ENCODE data around the gene CAMSAP2. TPM values are rescaled to one million over a fixed set of nuclear protein-coding genes. Genes with fewer than 3 reads are reported as not detected.

CAMSAP2 gene
- polyA plus RNA-seq, 2 of the 4 experiments (the other 2 are of a cell fraction), result 17.3 to 28.5 TPM

- no peak within 1 kb of the TSS for H3K4me3 ChIP-seq
These were observed 133.9 kb downstream of the CAMSAP2 start, which contains the start of gene GPR25 for GRCh38 chr1:200872446-200873115. Gene GPR25 (plus strand): TSS chr1:200872981. CDS start chr1:200873038, 57 bp downstream.

GRCh38 chr1:200873116-200873670, 134.5 kb downstream of the CAMSAP2 start:
- Histone ChIP-seq H3K27ac (no peak overlapping the region), H3K4me2 (no peak overlapping the region), H3K4me3 (no peak overlapping the region), H3K4me1 (peaks cover 4% of the 10 kb centered on the region; the same call in 2 of the 3 replicates), H3K9me3 (no peaks in the 10 kb centered on the region)
- DNase-seq (ENCODE audit: low read depth in 1 of 2, low spot score in 1 of 2) (no peak), FAIRE-seq (no peak), ATAC-seq (no peak)
- ChIA-PET POLR2A (no interaction called here), CTCF (interaction anchor here (1.3 kb wide), 1 partner anchor 12 kb away, joined by 4 read pairs; no protein-coding TSS in a partner anchor)
- 100% methylated on average over 12 of the region's 61 CpGs for WGBS (ENCODE audit: missing lambda C conversion rate)
- TF ChIP-seq CHD2 (IDR thresholded peaks at IDR 0.05; ENCODE audit: low read length, partially characterized antibody) (no peak), RARB (CRISPR knock-in tag; IDR thresholded peaks at IDR 0.05) (no peak), TFCP2L1 (CRISPR knock-in tag; IDR thresholded peaks at IDR 0.05) (no peak), PHF8 (IDR thresholded peaks at IDR 0.05; ENCODE audit: borderline replicate concordance, low read depth) (no peak), BHLHE40 (IDR thresholded peaks at IDR 0.05; ENCODE audit: low read depth, low read length) (no peak), HOXB5 (CRISPR knock-in tag; IDR thresholded peaks at IDR 0.05) (no peak), CEBPB (IDR thresholded peaks at IDR 0.05) (no peak), RCOR1 (IDR thresholded peaks at IDR 0.05; ENCODE audit: low read depth, low read length) (no peak), MAFK (IDR thresholded peaks at IDR 0.05; ENCODE audit: partially characterized antibody) (no peak), ZFP36 (IDR thresholded peaks at IDR 0.05; ENCODE audit: borderline replicate concordance, partially characterized antibody) (no peak), FOXS1 (CRISPR knock-in tag; IDR thresholded peaks at IDR 0.05) (no peak), RFX5 (IDR thresholded peaks at IDR 0.05) (no peak), FOSB (CRISPR knock-in tag; IDR thresholded peaks at IDR 0.05) (no peak), KDM1A (IDR thresholded peaks at IDR 0.05; ENCODE audit: low read depth) (no peak), HEYL (CRISPR knock-in tag; IDR thresholded peaks at IDR 0.05) (no peak), PBX3 (IDR thresholded peaks at IDR 0.05) (no peak), REST (IDR thresholded peaks at IDR 0.05) (no peak), RAD21 (conservative IDR thresholded peaks at IDR 0.05 in 1 of 2, IDR thresholded peaks at IDR 0.05 in 1 of 2) (no peak)
- TF ChIP-seq, protein P1, sequence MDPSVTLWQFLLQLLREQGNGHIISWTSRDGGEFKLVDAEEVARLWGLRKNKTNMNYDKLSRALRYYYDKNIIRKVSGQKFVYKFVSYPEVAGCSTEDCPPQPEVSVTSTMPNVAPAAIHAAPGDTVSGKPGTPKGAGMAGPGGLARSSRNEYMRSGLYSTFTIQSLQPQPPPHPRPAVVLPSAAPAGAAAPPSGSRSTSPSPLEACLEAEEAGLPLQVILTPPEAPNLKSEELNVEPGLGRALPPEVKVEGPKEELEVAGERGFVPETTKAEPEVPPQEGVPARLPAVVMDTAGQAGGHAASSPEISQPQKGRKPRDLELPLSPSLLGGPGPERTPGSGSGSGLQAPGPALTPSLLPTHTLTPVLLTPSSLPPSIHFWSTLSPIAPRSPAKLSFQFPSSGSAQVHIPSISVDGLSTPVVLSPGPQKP (IDR thresholded peaks at IDR 0.05; ENCODE audit: low read depth, low read length), result no peak

More at GRCh38 chr1:200872446-200873115, 133.9 kb downstream of the CAMSAP2 start, which contains the start of gene GPR25:
- no peak within 1 kb of the TSS for H3K4me2 ChIP-seq
- ATAC-seq, result no peak
- ChIA-PET CTCF (interaction anchor here (1.3 kb wide), 1 partner anchor 13 kb away, joined by 4 read pairs; no protein-coding TSS in a partner anchor), POLR2A (no interaction called here)
- 89% methylated on average over 14 of the region's 23 CpGs for WGBS (ENCODE audit: missing lambda C conversion rate)
- no peak for FAIRE-seq
- no peak within 1 kb of the TSS for H3K27ac ChIP-seq
- no peak for TF ChIP-seq REST (IDR thresholded peaks at IDR 0.05)
- H3K9me3 ChIP-seq, result no peaks in the 10 kb centered on the region
- no peaks in the 10 kb centered on the region for H3K4me1 ChIP-seq
- DNase-seq (ENCODE audit: low read depth in 1 of 2, low spot score in 1 of 2), result no peak

Data from A549 (cell line).